ENCODE results near the gene ZBTB9.

- TF ChIP-seq, protein P1, sequence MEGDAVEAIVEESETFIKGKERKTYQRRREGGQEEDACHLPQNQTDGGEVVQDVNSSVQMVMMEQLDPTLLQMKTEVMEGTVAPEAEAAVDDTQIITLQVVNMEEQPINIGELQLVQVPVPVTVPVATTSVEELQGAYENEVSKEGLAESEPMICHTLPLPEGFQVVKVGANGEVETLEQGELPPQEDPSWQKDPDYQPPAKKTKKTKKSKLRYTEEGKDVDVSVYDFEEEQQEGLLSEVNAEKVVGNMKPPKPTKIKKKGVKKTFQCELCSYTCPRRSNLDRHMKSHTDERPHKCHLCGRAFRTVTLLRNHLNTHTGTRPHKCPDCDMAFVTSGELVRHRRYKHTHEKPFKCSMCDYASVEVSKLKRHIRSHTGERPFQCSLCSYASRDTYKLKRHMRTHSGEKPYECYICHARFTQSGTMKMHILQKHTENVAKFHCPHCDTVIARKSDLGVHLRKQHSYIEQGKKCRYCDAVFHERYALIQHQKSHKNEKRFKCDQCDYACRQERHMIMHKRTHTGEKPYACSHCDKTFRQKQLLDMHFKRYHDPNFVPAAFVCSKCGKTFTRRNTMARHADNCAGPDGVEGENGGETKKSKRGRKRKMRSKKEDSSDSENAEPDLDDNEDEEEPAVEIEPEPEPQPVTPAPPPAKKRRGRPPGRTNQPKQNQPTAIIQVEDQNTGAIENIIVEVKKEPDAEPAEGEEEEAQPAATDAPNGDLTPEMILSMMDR (IDR thresholded peaks at IDR 0.05) = no peak
- no peak for TF ChIP-seq POLR2A (IDR thresholded peaks at IDR 0.05)
- no peak for TF ChIP-seq POLR2AphosphoS5 (IDR thresholded peaks at IDR 0.05)
Measured at GRCh38 chr6:33502486-33502885, 48.1 kb downstream of the ZBTB9 start.

Measured in gastroesophageal sphincter (tissue), 3 donors.